ENCODE data around the gene NIPAL4.

NIPAL4 gene

GRCh38 chr5:157513182-157513581, 53.2 kb downstream of the NIPAL4 start:
- no peak overlapping the region for H3K4me3 Mint-ChIP-seq
- no peak for DNase-seq (ENCODE audit: low spot score in 2 of 2)
- peaks cover 100% of the 10 kb centered on the region for H3K36me3 Mint-ChIP-seq
- no peak overlapping the region for H3K27ac Mint-ChIP-seq
- H3K9me3 Mint-ChIP-seq, result no peaks in the 10 kb centered on the region
- peaks cover 38% of the 10 kb centered on the region for H3K4me1 Mint-ChIP-seq
- ATAC-seq, result no peak

- peaks cover 38% of the 10 kb centered on the region for H3K4me1 Mint-ChIP-seq
- H3K36me3 Mint-ChIP-seq, result peaks cover 100% of the 10 kb centered on the region
- ATAC-seq (no peak), DNase-seq (ENCODE audit: low spot score in 2 of 2) (no peak)
- H3K9me3 Mint-ChIP-seq, result no peaks in the 10 kb centered on the region
- H3K27ac Mint-ChIP-seq, result no peak overlapping the region
- H3K4me3 Mint-ChIP-seq, result no peak overlapping the region
These were observed 55.0 kb downstream of the NIPAL4 start for GRCh38 chr5:157514974-157515373.

- DNase-seq (ENCODE audit: low spot score in 2 of 2), result no peak
- H3K9me3 Mint-ChIP-seq, result no peaks in the 10 kb centered on the region
- H3K27ac Mint-ChIP-seq, result peak overlapping the region; percentile 58
- H3K4me1 Mint-ChIP-seq, result peaks cover 44% of the 10 kb centered on the region
- H3K4me3 Mint-ChIP-seq, result no peak overlapping the region
- ATAC-seq, result peak; percentile 92
- peaks cover 94% of the 10 kb centered on the region for H3K36me3 Mint-ChIP-seq
These were observed 56.0 kb downstream of the NIPAL4 start for GRCh38 chr5:157516006-157516405.

GRCh38 chr5:157516626-157517325, 56.8 kb downstream of the NIPAL4 start:
- Mint-ChIP-seq H3K27ac (peak overlapping the region; percentile 33), H3K4me1 (peaks cover 48% of the 10 kb centered on the region), H3K9me3 (no peaks in the 10 kb centered on the region), H3K36me3 (peaks cover 94% of the 10 kb centered on the region), H3K4me3 (no peak overlapping the region)
- DNase-seq (ENCODE audit: low spot score in 2 of 2), result no peak
- no peak for ATAC-seq

- Mint-ChIP-seq H3K9me3 (no peaks in the 10 kb centered on the region), H3K36me3 (peaks cover 90% of the 10 kb centered on the region), H3K4me3 (no peak overlapping the region), H3K4me1 (peaks cover 40% of the 10 kb centered on the region), H3K27ac (no peak overlapping the region)
- no peak for DNase-seq (ENCODE audit: low spot score in 2 of 2)
- peak; percentile 69 for ATAC-seq
These were observed 59.0 kb downstream of the NIPAL4 start for GRCh38 chr5:157518963-157519362.

GRCh38 chr5:157519579-157520253, 59.7 kb downstream of the NIPAL4 start:
- Mint-ChIP-seq H3K4me3 (no peak overlapping the region), H3K9me3 (no peaks in the 10 kb centered on the region), H3K4me1 (peaks cover 38% of the 10 kb centered on the region), H3K27ac (no peak overlapping the region), H3K36me3 (peaks cover 88% of the 10 kb centered on the region)
- no peak for ATAC-seq
- no peak for DNase-seq (ENCODE audit: low spot score in 2 of 2)

GRCh38 chr5:157520911-157521703, 61.1 kb downstream of the NIPAL4 start:
- H3K9me3 Mint-ChIP-seq, result no peaks in the 10 kb centered on the region
- H3K4me1 Mint-ChIP-seq, result peaks cover 32% of the 10 kb centered on the region
- ATAC-seq (no peak), DNase-seq (ENCODE audit: low spot score in 2 of 2) (no peak)
- H3K36me3 Mint-ChIP-seq, result peaks cover 85% of the 10 kb centered on the region
- H3K27ac Mint-ChIP-seq, result peak overlapping the region; percentile 34
- H3K4me3 Mint-ChIP-seq, result no peak overlapping the region

GRCh38 chr5:157521704-157522029, 61.7 kb downstream of the NIPAL4 start:
- Mint-ChIP-seq H3K4me1 (peaks cover 29% of the 10 kb centered on the region), H3K4me3 (no peak overlapping the region), H3K36me3 (peaks cover 85% of the 10 kb centered on the region), H3K27ac (peak overlapping the region; percentile 34), H3K9me3 (no peaks in the 10 kb centered on the region)
- no peak for ATAC-seq
- no peak for DNase-seq (ENCODE audit: low spot score in 2 of 2)

- no peak for ATAC-seq
- no peak overlapping the region for H3K4me3 Mint-ChIP-seq
- no peaks in the 10 kb centered on the region for H3K9me3 Mint-ChIP-seq
- peaks cover 23% of the 10 kb centered on the region for H3K4me1 Mint-ChIP-seq
- H3K36me3 Mint-ChIP-seq, result peaks cover 85% of the 10 kb centered on the region
- peak overlapping the region; percentile 50 for H3K27ac Mint-ChIP-seq
- DNase-seq (ENCODE audit: low spot score in 2 of 2), result no peak
These were observed 64.0 kb downstream of the NIPAL4 start for GRCh38 chr5:157523976-157524375.
